GDM1 (cell line): Measurements from ENCODE around the gene PPM1E.
"Not testable (repeated sequence)": the region's sequence is repeated elsewhere in the genome, so short reads cannot be mapped to it uniquely, and the experiment has no call there.

Experiments used
- DNase-seq: peaks from one replicate; lab custom pipeline; 2025; lab: John Stamatoyannopoulos, UW

Gene PPM1E

GRCh38 chr17:58947824-58948223 lies 192.2 kb downstream of the PPM1E start:
- DNase-seq, result no peak

GRCh38 chr17:58954358-58954757 lies 198.7 kb downstream of the PPM1E start:
- DNase-seq, result not testable (repeated sequence)

GRCh38 chr17:58956997-58957724 lies 201.5 kb downstream of the PPM1E start:
- DNase-seq, result no peak

- not testable (repeated sequence) for DNase-seq
Observed at GRCh38 chr17:58957725-58958073, 202.0 kb downstream of the PPM1E start.

- DNase-seq, result no peak
Observed at GRCh38 chr17:58960068-58960467, 204.4 kb downstream of the PPM1E start.

GRCh38 chr17:58965221-58965620 lies 209.6 kb downstream of the PPM1E start:
- DNase-seq, result no peak

GRCh38 chr17:58966208-58966607 lies 210.6 kb downstream of the PPM1E start:
- DNase-seq, result no peak

- DNase-seq, result no peak
Observed at GRCh38 chr17:58968426-58969061, 212.9 kb downstream of the PPM1E start.

GRCh38 chr17:58969156-58969555 lies 213.5 kb downstream of the PPM1E start:
- DNase-seq, result no peak

GRCh38 chr17:58969612-58970011 lies 214.0 kb downstream of the PPM1E start:
- no peak for DNase-seq

- DNase-seq, result no peak
Observed at GRCh38 chr17:58970609-58971450, 215.2 kb downstream of the PPM1E start.

GRCh38 chr17:58974354-58974753 lies 218.7 kb downstream of the PPM1E start:
- DNase-seq, result no peak

GRCh38 chr17:58976541-58976940 lies 220.9 kb downstream of the PPM1E start:
- no peak for DNase-seq

- no peak for DNase-seq
Observed at GRCh38 chr17:58980706-58981481, 225.2 kb downstream of the PPM1E start.

- no peak for DNase-seq
Observed at GRCh38 chr17:58982626-58983025, 227.0 kb downstream of the PPM1E start.

- DNase-seq, result no peak
Observed at GRCh38 chr17:58985367-58985766, 229.7 kb downstream of the PPM1E start.

GRCh38 chr17:58985971-58986370 lies 230.3 kb downstream of the PPM1E start:
- no peak for DNase-seq

- no peak for DNase-seq
Observed at GRCh38 chr17:58989629-58990028, 234.0 kb downstream of the PPM1E start.

GRCh38 chr17:58991718-58992331 lies 236.2 kb downstream of the PPM1E start:
- DNase-seq, result no peak

- DNase-seq, result no peak
Observed at GRCh38 chr17:58993311-58993710, 237.7 kb downstream of the PPM1E start.

- no peak for DNase-seq
Observed at GRCh38 chr17:58995247-58995940, 239.7 kb downstream of the PPM1E start.
